UCSD-AML1 (cell line): ENCODE data around the gene RNF8.
"Not testable (repeated sequence)": the region's sequence is repeated elsewhere in the genome, so short reads cannot be mapped to it uniquely, and the experiment has no call there.

ENCODE experiments used
- DNase-seq: peaks from one replicate; lab custom pipeline; 2025; ENCODE audit not compliant: unreplicated experiment; lab: John Stamatoyannopoulos, UW

The RNF8 gene

GRCh38 chr6:37393381-37393929, 39.7 kb downstream of the RNF8 start:
- DNase-seq: no peak

GRCh38 chr6:37396571-37397180, 42.9 kb downstream of the RNF8 start:
- DNase-seq: no peak

- DNase-seq: no peak
Observed at GRCh38 chr6:37399131-37399530, 45.3 kb downstream of the RNF8 start.

GRCh38 chr6:37399795-37400490, 46.2 kb downstream of the RNF8 start:
- no peak for DNase-seq

- not testable (repeated sequence) for DNase-seq
Observed at GRCh38 chr6:37401658-37402057, 47.9 kb downstream of the RNF8 start.

GRCh38 chr6:37406726-37407341, 53.1 kb downstream of the RNF8 start:
- DNase-seq: no peak

GRCh38 chr6:37407948-37408347, 54.2 kb downstream of the RNF8 start:
- no peak for DNase-seq

- DNase-seq: no peak
Observed at GRCh38 chr6:37409501-37409900, 55.7 kb downstream of the RNF8 start.

GRCh38 chr6:37417393-37417792, 63.6 kb downstream of the RNF8 start:
- no peak for DNase-seq

- no peak for DNase-seq
Observed at GRCh38 chr6:37418722-37419121, 64.9 kb downstream of the RNF8 start.

- DNase-seq: no peak
Observed at GRCh38 chr6:37426058-37426944, 72.5 kb downstream of the RNF8 start.

GRCh38 chr6:37426945-37427510, 73.2 kb downstream of the RNF8 start:
- no peak for DNase-seq

GRCh38 chr6:37429352-37429750, 75.6 kb downstream of the RNF8 start:
- DNase-seq: no peak

- DNase-seq: no peak
Observed at GRCh38 chr6:37432590-37432915, 78.8 kb downstream of the RNF8 start.

- DNase-seq: peak; percentile 93
Observed at GRCh38 chr6:37432916-37433656, 79.3 kb downstream of the RNF8 start, which contains the start of gene CMTR1. Gene CMTR1, plus strand, starts transcription at chr6:37433221. Its CDS starts 2,409 bp downstream, at chr6:37435630.

- DNase-seq: peak; percentile 58
Observed at GRCh38 chr6:37433657-37434271, 80.0 kb downstream of the RNF8 start.

- DNase-seq: no peak
Observed at GRCh38 chr6:37435373-37435772, 81.6 kb downstream of the RNF8 start.

GRCh38 chr6:37435816-37436215, 82.0 kb downstream of the RNF8 start:
- no peak for DNase-seq

- DNase-seq: no peak
Observed at GRCh38 chr6:37438930-37439329, 85.1 kb downstream of the RNF8 start.

- no peak for DNase-seq
Observed at GRCh38 chr6:37441651-37442050, 87.9 kb downstream of the RNF8 start.
